ENCODE results near the gene ATP5F1C.

- TF ChIP-seq CTCF (IDR thresholded peaks at IDR 0.05 in 8 of 11, conservative IDR thresholded peaks at IDR 0.05 in 3 of 11) = no peak
- TF ChIP-seq POLR2A (IDR thresholded peaks at IDR 0.05) = no peak
These were observed 68.7 kb downstream of the ATP5F1C start for GRCh38 chr10:7856678-7857077.

Measured in spleen (tissue), 7 donors.